ENCODE measurements around the gene NLRP13. TPM values are rescaled to one million over a fixed set of nuclear protein-coding genes. Genes with fewer than 3 reads are reported as not detected.

The NLRP13 gene
- total and polyA plus RNA-seq, 9 of the 15 experiments (the other 6 are each of a cell fraction or from before 2014, with no cell fraction given), result not detected

- H3K79me2 ChIP-seq (ENCODE audit: control insufficient read depth, insufficient read depth, low read length), result no peaks in the 10 kb centered on the region
- H3K9me3 ChIP-seq (replicated peaks; ENCODE audit: control insufficient read depth, insufficient read depth, low read depth, low read length), result no peaks in the 10 kb centered on the region
- DNase-seq (ENCODE audit: extremely low read depth in 1 of 4, low spot score in 3 of 4), result no peak
- TF ChIP-seq GABPB2 (CRISPR knock-in tag; conservative IDR thresholded peaks at IDR 0.05), result no peak
- no peak for TF ChIP-seq HES1 (IDR thresholded peaks at IDR 0.05; ENCODE audit: low read depth)
- no peak for TF ChIP-seq IFI16 (CRISPR knock-in tag; IDR thresholded peaks at IDR 0.05)
- no peak for TF ChIP-seq SMARCE1 (IDR thresholded peaks at IDR 0.05)
- no peak for TF ChIP-seq RUNX1 (IDR thresholded peaks at IDR 0.05; ENCODE audit: low read depth)
- TF ChIP-seq KAT8 (IDR thresholded peaks at IDR 0.05; ENCODE audit: low read depth), result no peak
- TF ChIP-seq DNMT1 (IDR thresholded peaks at IDR 0.05), result no peak
- TF ChIP-seq, protein P1, sequence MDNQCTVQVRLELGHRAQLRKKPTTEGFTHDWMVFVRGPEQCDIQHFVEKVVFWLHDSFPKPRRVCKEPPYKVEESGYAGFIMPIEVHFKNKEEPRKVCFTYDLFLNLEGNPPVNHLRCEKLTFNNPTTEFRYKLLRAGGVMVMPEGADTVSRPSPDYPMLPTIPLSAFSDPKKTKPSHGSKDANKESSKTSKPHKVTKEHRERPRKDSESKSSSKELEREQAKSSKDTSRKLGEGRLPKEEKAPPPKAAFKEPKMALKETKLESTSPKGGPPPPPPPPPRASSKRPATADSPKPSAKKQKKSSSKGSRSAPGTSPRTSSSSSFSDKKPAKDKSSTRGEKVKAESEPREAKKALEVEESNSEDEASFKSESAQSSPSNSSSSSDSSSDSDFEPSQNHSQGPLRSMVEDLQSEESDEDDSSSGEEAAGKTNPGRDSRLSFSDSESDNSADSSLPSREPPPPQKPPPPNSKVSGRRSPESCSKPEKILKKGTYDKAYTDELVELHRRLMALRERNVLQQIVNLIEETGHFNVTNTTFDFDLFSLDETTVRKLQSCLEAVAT (IDR thresholded peaks at IDR 0.05), result no peak
- TF ChIP-seq POLR2AphosphoS5 (IDR thresholded peaks at IDR 0.05; ENCODE audit: control insufficient read depth, insufficient read depth, low read depth, low read length), result no peak
- TF ChIP-seq PHB (CRISPR knock-in tag; IDR thresholded peaks at IDR 0.05), result no peak
- ChIA-PET CTCF (ENCODE audit: low intra/inter-chr PET ratio) (no interaction called here), POLR2A (interaction anchor here (0.9 kb wide), 1 partner anchor 98 kb away, joined by 4 read pairs; no protein-coding TSS in a partner anchor)
- H3K4me3 ChIP-seq, result no peak overlapping the region
- no peaks in the 10 kb centered on the region for H3K4me1 ChIP-seq (replicated peaks in 1 of 2; ENCODE audit: control insufficient read depth in 2 of 2, insufficient read depth in 2 of 2, low read length in 2 of 2)
- ATAC-seq, result no peak
- no peak for FAIRE-seq
- H3K9me1 ChIP-seq (ENCODE audit: control insufficient read depth, insufficient read depth, low read length), result no peaks in the 10 kb centered on the region
- in situ Hi-C loops (cut with MboI) (no loop called here), intact Hi-C loops (cut with micrococcal nuclease) (no loop called here)
- no peaks in the 10 kb centered on the region for H3K36me3 ChIP-seq (ENCODE audit: control insufficient read depth, insufficient read depth, low read length)
- H3K27ac ChIP-seq (ENCODE audit: extremely low read depth, low read depth, low read length), result no peak overlapping the region
- WGBS (ENCODE audit: insufficient coverage, low coverage, missing lambda C conversion rate), result 0% methylated on average over 6 of the region's 7 CpGs
- no peak overlapping the region for H2AFZ ChIP-seq (ENCODE audit: low read depth, low read length)
- BruUV-seq (replicated peaks), result no TSS peak
- H3K4me2 ChIP-seq (ENCODE audit: insufficient read depth, low read length), result no peak overlapping the region
- H4K20me1 ChIP-seq (replicated peaks; ENCODE audit: control insufficient read depth, insufficient read depth, low read length), result no peaks in the 10 kb centered on the region
- no peak overlapping the region for H3K9ac ChIP-seq (ENCODE audit: insufficient read depth in 1 of 2, low read depth in 2 of 2, low read length in 2 of 2)
- no peaks in the 10 kb centered on the region for H3K27me3 ChIP-seq (ENCODE audit: control insufficient read depth in 2 of 2, insufficient read depth in 2 of 2, low read length in 2 of 2)
Observed at GRCh38 chr19:55907286-55907685, 24.9 kb downstream of the NLRP13 start.
